GM23338 (cell line): ENCODE measurements around the gene TUBGCP2. TPM values are rescaled to one million over a fixed set of nuclear protein-coding genes. Genes with fewer than 3 reads are reported as not detected.

Source experiments
- ATAC-seq: fragments of 200-7000 bp; cut with Tn5 transposase; 3 replicates; pipeline ENCODE4 v1.9.1; 2020
- DNase-seq: peaks from one replicate; pipeline ENCODE4 v3.0.0-alpha.2; 2015; ENCODE audit warnings: low spot score
- H2AFZ ChIP-seq: fragments of 200-600 bp; sonication (generic); 2 replicates; pipeline ENCODE4 v1.8.0; 2016; ENCODE audit warnings: antibody characterized with exemption, mild to moderate bottlenecking, moderate library complexity
- H3F3A ChIP-seq: fragments of 200-600 bp; sonication (generic); replicated peaks from 2 replicates; pipeline ENCODE4 v1.8.0; 2017; ENCODE audit warnings: antibody characterized with exemption, mixed run types, low read depth
- H3K27ac ChIP-seq: fragments of 200-600 bp; sonication (generic); 2 replicates; pipeline ENCODE4 v1.6.1; 2016; ENCODE audit warnings: low read depth
- H3K27me3 ChIP-seq: fragments of 200-600 bp; sonication (generic); 2 replicates; pipeline ENCODE4 v1.8.0; 2016; ENCODE audit warnings: mild to moderate bottlenecking, mixed run types, moderate library complexity; ENCODE audit not compliant: insufficient read depth
- H3K36me3 ChIP-seq: fragments of 200-600 bp; sonication (generic); 2 replicates; pipeline ENCODE4 v1.8.0; 2016; ENCODE audit warnings: mild to moderate bottlenecking; ENCODE audit not compliant: insufficient read depth
- H3K4me1 ChIP-seq: fragments of 200-600 bp; sonication (generic); 2 replicates; pipeline ENCODE4 v1.8.0; 2016; ENCODE audit warnings: mild to moderate bottlenecking, moderate library complexity; ENCODE audit not compliant: insufficient read depth
- H3K4me2 ChIP-seq: fragments of 200-600 bp; sonication (generic); 2 replicates; pipeline ENCODE4 v1.7.1; 2017; ENCODE audit warnings: mixed run types
- H3K4me3 ChIP-seq: fragments of 200-600 bp; sonication (generic); 2 replicates; pipeline ENCODE4 v1.6.1; 2016; ENCODE audit warnings: mixed run types
- H3K79me2 ChIP-seq: fragments of 200-600 bp; sonication (generic); replicated peaks from 2 replicates; pipeline ENCODE4 v1.8.0; 2017; ENCODE audit warnings: mild to moderate bottlenecking; ENCODE audit not compliant: insufficient read depth
- H3K9me2 ChIP-seq: fragments of 200-600 bp; sonication (generic); 2 replicates; pipeline ENCODE4 v1.8.0; 2017; ENCODE audit not compliant: insufficient read depth
- H4K20me1 ChIP-seq: fragments of 200-600 bp; sonication (generic); replicated peaks from 2 replicates; pipeline ENCODE4 v1.8.0; 2017; ENCODE audit warnings: mild to moderate bottlenecking; ENCODE audit not compliant: insufficient read depth
- H3K27ac Mint-ChIP-seq: 2 replicates; pipeline ENCODE4 v1.8.0; 2020; ENCODE audit warnings: inconsistent platforms, mild to moderate bottlenecking, moderate library complexity, mixed read lengths
- H3K27me3 Mint-ChIP-seq: 3 replicates; pipeline ENCODE4 v1.8.0; 2022; ENCODE audit warnings: low read depth, mild to moderate bottlenecking, moderate library complexity, mixed read lengths, inconsistent platforms; ENCODE audit not compliant: insufficient read depth, poor library complexity
- H3K36me3 Mint-ChIP-seq: 3 replicates; pipeline ENCODE4 v1.8.0; 2021; ENCODE audit warnings: low read depth, mild to moderate bottlenecking, inconsistent platforms, moderate library complexity, mixed read lengths
- H3K4me1 Mint-ChIP-seq: 3 replicates; pipeline ENCODE4 v1.8.0; 2020; ENCODE audit warnings: mild to moderate bottlenecking, inconsistent platforms, mixed read lengths
- H3K4me3 Mint-ChIP-seq: 3 replicates; pipeline ENCODE4 v1.8.0; 2021; ENCODE audit warnings: moderate library complexity, mild to moderate bottlenecking, inconsistent platforms, mixed read lengths
- H3K9me3 Mint-ChIP-seq: 3 replicates; pipeline ENCODE4 v1.8.0; 2020; ENCODE audit warnings: moderate library complexity, mild to moderate bottlenecking, inconsistent platforms, mixed read lengths
- CTCF ChIP-seq, 2 experiments: fragments of 200-600 bp in 1 of 2; sonication (generic) in 1 of 2; conservative IDR thresholded peaks; 2 replicates each; pipeline versions ENCODE4 v1.5.1 to v1.6.1; 2016 to 2017; ENCODE audit warnings: antibody characterized with exemption in 2 of 2, low read depth in 2 of 2, mild to moderate bottlenecking in 2 of 2, moderate library complexity in 1 of 2
- EZH2 ChIP-seq: fragments of 200-600 bp; sonication (generic); IDR thresholded peaks from one replicate; pipeline ENCODE4 v1.8.0; 2017; ENCODE audit warnings: antibody characterized with exemption, mild to moderate bottlenecking, low read depth; ENCODE audit not compliant: unreplicated experiment
- EZH2phosphoT487 ChIP-seq: fragments of 200-600 bp; sonication (generic); IDR thresholded peaks from one replicate; pipeline ENCODE4 v1.8.1; 2018; ENCODE audit warnings: antibody characterized with exemption; ENCODE audit not compliant: unreplicated experiment
- JUNB ChIP-seq: IDR thresholded peaks from one replicate; pipeline ENCODE4 v1.6.1; 2016; ENCODE audit warnings: antibody characterized with exemption; ENCODE audit not compliant: unreplicated experiment
- NANOG ChIP-seq: IDR thresholded peaks from 2 replicates; pipeline ENCODE4 v1.6.1; 2016; ENCODE audit warnings: antibody characterized with exemption, borderline replicate concordance
- REST ChIP-seq: IDR thresholded peaks from one replicate; pipeline ENCODE4 v1.6.1; 2018; ENCODE audit warnings: antibody characterized with exemption; ENCODE audit not compliant: unreplicated experiment
- ZNF114 ChIP-seq: fragments of 250-450 bp; sonication (Bioruptor Pico); IDR thresholded peaks from 2 replicates; pipeline ENCODE4 v1.5.0; 2020; ENCODE audit warnings: mild to moderate bottlenecking, moderate library complexity
- ZNF331 ChIP-seq: fragments of 250-450 bp; sonication (Bioruptor Pico); IDR thresholded peaks from 2 replicates; pipeline ENCODE4 v1.5.0; 2020; ENCODE audit warnings: low read depth, mild to moderate bottlenecking, moderate library complexity
- ZNF462 ChIP-seq: fragments of 250-450 bp; sonication (Bioruptor Pico); IDR thresholded peaks from 2 replicates; pipeline ENCODE4 v1.5.0; 2020; ENCODE audit warnings: mild to moderate bottlenecking, moderate library complexity
- polyA plus RNA-seq: library from polyadenylated mRNA; unstranded; fragments of >200 nt; fragmentation: Nextera tagmentation; extraction: Ambion mirVana; gene quantifications from 2 replicates; pipeline ENCODE4 v1.2.1, GENCODE V29; 2016
- total RNA-seq: library from RNA; depleted of rRNA; stranded (reverse); fragments of >200 nt; shearing (Covaris generic); gene quantifications from 2 replicates; pipeline ENCODE4 v1.2.3, GENCODE V29; 2014

The TUBGCP2 gene
- total and polyA plus RNA-seq, 2 experiments from 2014 or later, result 59.6 to 67.7 TPM

DNA sequence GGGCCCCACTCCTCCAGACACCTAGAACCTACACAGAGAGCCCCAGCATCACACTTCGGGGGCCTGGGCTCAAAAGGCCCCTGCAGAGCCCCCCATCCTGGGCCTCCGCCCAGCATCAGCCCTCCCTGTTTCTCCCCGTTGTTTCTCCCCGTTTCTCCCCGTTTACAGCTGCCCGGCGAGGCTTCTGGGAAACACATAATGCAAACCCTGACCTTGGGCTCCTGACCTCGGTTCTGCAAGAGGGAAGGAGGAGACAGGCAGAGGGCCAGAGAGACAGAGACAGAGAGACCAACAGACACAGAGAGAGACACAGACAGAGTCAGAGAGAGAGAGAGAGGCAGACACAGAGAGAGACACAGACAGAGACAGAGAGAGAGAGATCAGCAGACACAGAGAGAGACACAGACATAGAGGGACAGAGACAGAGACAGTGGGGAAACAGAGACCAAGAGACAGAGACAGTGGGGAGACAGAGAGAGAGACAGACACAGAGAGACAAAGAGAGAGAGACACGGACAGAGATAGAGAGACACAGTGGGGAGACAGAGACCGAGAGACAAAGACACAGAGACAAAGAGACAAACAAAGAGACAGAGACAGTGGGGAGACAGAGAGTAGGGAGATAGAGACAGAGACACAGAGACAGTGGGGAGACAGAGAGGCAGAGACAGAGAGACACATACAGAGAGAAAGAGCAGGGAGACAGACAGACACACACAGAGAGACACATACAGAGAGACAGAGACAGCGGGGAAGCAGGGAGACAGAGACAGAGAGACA is 58.5 kb downstream of the TUBGCP2 start (continued):
- TF ChIP-seq ZNF462 (CRISPR knock-in tag) (no peak), EZH2phosphoT487 (no peak)

- no peak overlapping the region for H3K27ac Mint-ChIP-seq
- Histone ChIP-seq H3F3A (no peaks in the 10 kb centered on the region), H4K20me1 (no peaks in the 10 kb centered on the region), H3K4me3 (no peak overlapping the region), H3K36me3 (no peaks in the 10 kb centered on the region), H3K4me1 (peaks cover 11% of the 10 kb centered on the region; the same call in 1 of the 2 replicates), H2AFZ (no peak overlapping the region), H3K4me2 (no peak overlapping the region), H3K79me2 (no peaks in the 10 kb centered on the region), H3K9me2 (no peaks in the 10 kb centered on the region), H3K27ac (no peak overlapping the region), H3K27me3 (no peaks in the 10 kb centered on the region)
- no peak for ATAC-seq
- no peak for DNase-seq
- H3K4me3 Mint-ChIP-seq, result no peak overlapping the region
- peaks cover 17% of the 10 kb centered on the region for H3K4me1 Mint-ChIP-seq
- H3K27me3 Mint-ChIP-seq, result peaks cover 15% of the 10 kb centered on the region
- no peaks in the 10 kb centered on the region for H3K9me3 Mint-ChIP-seq
- no peaks in the 10 kb centered on the region for H3K36me3 Mint-ChIP-seq
- TF ChIP-seq JUNB (no peak), ZNF331 (CRISPR knock-in tag) (no peak), ZNF114 (CRISPR knock-in tag) (no peak), EZH2 (no peak), NANOG (no peak), REST (no peak), CTCF (conservative IDR thresholded peaks at IDR 0.05; ENCODE audit: low read depth in 2 of 2) (no peak; a peak in 1 of 4 replicates)
Measured at GRCh38 chr10:133249094-133249780, 59.4 kb downstream of the TUBGCP2 start.
